Caco-2 (cell line): ENCODE measurements around the gene ZNF428. TPM values are rescaled to one million over a fixed set of nuclear protein-coding genes. Genes with fewer than 3 reads are reported as not detected.

Experiments used
- BruUV-seq: library from RNA; stranded (reverse); fragments of 400-500 nt; replicated peaks from 2 replicates; lab custom pipeline; 2021; lab: Mats Ljungman, UMichigan
- CTCF ChIA-PET: fragments of 300-600 bp; sonication (Branson Sonifier 250); formaldehyde crosslinking; loops from one replicate; lab custom pipeline; 2022; ENCODE audit warnings: antibody characterized with exemption; lab: Charles Lee
- POLR2A ChIA-PET: fragments of 300-600 bp; sonication (Branson Sonifier 250); formaldehyde crosslinking; loops from one replicate; lab custom pipeline; 2022; ENCODE audit warnings: antibody characterized with exemption; lab: Charles Lee
- DNase-seq, 2 experiments: peaks; one replicate each; pipeline versions ENCODE4 v3.0.0 to v3.0.0-alpha.2; 2020 to 2022
- H3K27me3 ChIP-seq: replicated peaks from 2 replicates; pipeline ENCODE4 v1.6.0; 2011; ENCODE audit warnings: low read length; ENCODE audit not compliant: control insufficient read depth, insufficient read depth
- H3K36me3 ChIP-seq: 2 replicates; pipeline ENCODE4 v1.5.1; 2011; ENCODE audit warnings: low read length; ENCODE audit not compliant: control insufficient read depth, insufficient read depth
- H3K4me1 ChIP-seq: fragments of 250-450 bp; sonication (Bioruptor Pico); 2 replicates; pipeline ENCODE4 v1.5.1; 2020; ENCODE audit warnings: mild to moderate bottlenecking
- H3K4me3 ChIP-seq: 2 replicates; pipeline ENCODE4 v1.5.1; 2011; ENCODE audit warnings: low read depth, mild to moderate bottlenecking, control low read depth, low read length
- H3K9me3 ChIP-seq: fragments of 250-450 bp; sonication (Bioruptor Pico); 2 replicates; pipeline ENCODE4 v1.5.1; 2020; ENCODE audit warnings: mild to moderate bottlenecking, moderate library complexity
- H3K27ac Mint-ChIP-seq: one replicate; pipeline ENCODE4 v1.8.0; 2022; ENCODE audit warnings: mixed read lengths; ENCODE audit not compliant: unreplicated experiment
- H3K27me3 Mint-ChIP-seq: one replicate; pipeline ENCODE4 v1.8.0; 2022; ENCODE audit warnings: mixed read lengths; ENCODE audit not compliant: insufficient read depth, unreplicated experiment
- H3K36me3 Mint-ChIP-seq: one replicate; pipeline ENCODE4 v1.8.0; 2022; ENCODE audit warnings: mild to moderate bottlenecking, mixed read lengths; ENCODE audit not compliant: insufficient read depth, unreplicated experiment
- H3K4me1 Mint-ChIP-seq: one replicate; pipeline ENCODE4 v1.8.0; 2022; ENCODE audit warnings: low read depth, mixed read lengths; ENCODE audit not compliant: unreplicated experiment
- H3K4me3 Mint-ChIP-seq: one replicate; pipeline ENCODE4 v1.8.0; 2022; ENCODE audit warnings: mild to moderate bottlenecking, moderate library complexity, mixed read lengths; ENCODE audit not compliant: unreplicated experiment
- H3K9me3 Mint-ChIP-seq: one replicate; pipeline ENCODE4 v1.8.0; 2022; ENCODE audit warnings: mixed read lengths; ENCODE audit not compliant: unreplicated experiment
- intact Hi-C: fragments of 100-400 bp; cut with micrococcal nuclease; formaldehyde crosslinking; loops from one replicate; pipeline ENCODE4 v1.10.0; 2022; ENCODE audit not compliant: unreplicated experiment
- total RNA-seq: library from RNA; stranded (reverse); gene quantifications from 2 replicates; pipeline ENCODE4 v1.2.3, GENCODE V29; 2022
- TF ChIP-seq, protein P1 (sequence below), 2 experiments: fragments of 200-600 bp in 1 of 2; IDR thresholded peaks; 1 replicate in 1 of 2; 2 replicates in 1 of 2; pipeline versions ENCODE4 v1.5.1 to v1.8.0; 2011 to 2022; ENCODE audit warnings: antibody characterized with exemption in 1 of 2, control low read depth in 1 of 2, inconsistent platforms in 1 of 2, low read depth in 1 of 2, low read length in 1 of 2, mild to moderate bottlenecking in 1 of 2, moderate library complexity in 1 of 2; ENCODE audit not compliant: insufficient read depth in 1 of 2, severe bottlenecking in 1 of 2, unreplicated experiment in 1 of 2

ZNF428 gene
- total RNA-seq, 1 experiment from 2014 or later: 38.9 TPM

DNA sequence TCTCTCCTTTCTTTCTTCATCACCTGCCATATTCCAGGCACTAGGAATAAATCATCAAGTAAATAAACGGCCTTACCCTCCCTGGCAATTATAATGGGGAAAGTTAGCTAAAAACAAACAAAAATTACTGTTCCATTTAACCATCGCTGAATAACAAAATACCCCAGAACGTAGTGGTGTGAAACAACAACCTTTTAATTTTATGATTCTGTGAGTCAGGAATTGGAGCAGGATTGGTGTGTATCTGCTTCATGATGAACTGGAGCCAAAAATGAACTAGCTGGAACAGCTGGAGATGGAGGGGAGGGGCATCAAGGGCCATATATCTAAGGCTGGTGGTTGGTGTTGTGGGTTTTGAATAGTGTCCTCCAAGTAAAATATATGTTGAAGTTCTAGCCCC, 23.9 kb upstream of the ZNF428 start:
- Histone ChIP-seq H3K4me1 (0 out of 2 replicates have a peak, but pooled peaks cover 6% of the 10 kb centered on the region), H3K9me3 (no peaks in the 10 kb centered on the region), H3K27me3 (no peaks in the 10 kb centered on the region), H3K36me3 (no peaks in the 10 kb centered on the region), H3K4me3 (no peak overlapping the region)
- DNase-seq: no peak
- intact Hi-C loops: no loop called here
- BruUV-seq: no TSS peak
- peaks cover 7% of the 10 kb centered on the region for H3K9me3 Mint-ChIP-seq
- peaks cover 18% of the 10 kb centered on the region for H3K27me3 Mint-ChIP-seq
- POLR2A ChIA-PET: no interaction called here
- H3K4me1 Mint-ChIP-seq: peaks cover 9% of the 10 kb centered on the region
- no peak overlapping the region for H3K4me3 Mint-ChIP-seq
- no peak overlapping the region for H3K27ac Mint-ChIP-seq
- TF ChIP-seq, protein P1, sequence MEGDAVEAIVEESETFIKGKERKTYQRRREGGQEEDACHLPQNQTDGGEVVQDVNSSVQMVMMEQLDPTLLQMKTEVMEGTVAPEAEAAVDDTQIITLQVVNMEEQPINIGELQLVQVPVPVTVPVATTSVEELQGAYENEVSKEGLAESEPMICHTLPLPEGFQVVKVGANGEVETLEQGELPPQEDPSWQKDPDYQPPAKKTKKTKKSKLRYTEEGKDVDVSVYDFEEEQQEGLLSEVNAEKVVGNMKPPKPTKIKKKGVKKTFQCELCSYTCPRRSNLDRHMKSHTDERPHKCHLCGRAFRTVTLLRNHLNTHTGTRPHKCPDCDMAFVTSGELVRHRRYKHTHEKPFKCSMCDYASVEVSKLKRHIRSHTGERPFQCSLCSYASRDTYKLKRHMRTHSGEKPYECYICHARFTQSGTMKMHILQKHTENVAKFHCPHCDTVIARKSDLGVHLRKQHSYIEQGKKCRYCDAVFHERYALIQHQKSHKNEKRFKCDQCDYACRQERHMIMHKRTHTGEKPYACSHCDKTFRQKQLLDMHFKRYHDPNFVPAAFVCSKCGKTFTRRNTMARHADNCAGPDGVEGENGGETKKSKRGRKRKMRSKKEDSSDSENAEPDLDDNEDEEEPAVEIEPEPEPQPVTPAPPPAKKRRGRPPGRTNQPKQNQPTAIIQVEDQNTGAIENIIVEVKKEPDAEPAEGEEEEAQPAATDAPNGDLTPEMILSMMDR (IDR thresholded peaks at IDR 0.05; ENCODE audit: insufficient read depth in 1 of 2, low read depth in 1 of 2, low read length in 1 of 2, severe bottlenecking in 1 of 2, unreplicated experiment in 1 of 2): no peak
- CTCF ChIA-PET: no interaction called here
- H3K36me3 Mint-ChIP-seq: peaks cover 6% of the 10 kb centered on the region

DNA sequence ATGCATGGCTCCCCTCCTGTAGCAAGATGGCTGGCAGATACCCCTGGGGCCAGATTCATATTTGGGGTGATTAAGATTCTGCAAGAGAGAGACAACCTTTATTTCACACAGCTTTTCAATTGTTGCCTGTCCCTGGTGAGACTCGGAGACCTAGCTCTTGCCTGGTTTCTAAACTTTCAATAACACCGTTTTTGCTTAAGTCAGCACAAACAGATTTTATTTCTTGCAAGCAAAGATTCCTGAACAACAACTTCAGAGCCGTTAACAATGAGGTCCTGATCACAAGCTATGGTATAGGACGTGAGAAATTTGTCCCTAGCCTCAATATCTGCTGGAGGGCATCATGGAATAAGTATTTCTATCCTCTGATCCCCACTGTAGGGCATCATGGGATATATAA, 23.1 kb upstream of the ZNF428 start:
- no peaks in the 10 kb centered on the region for H3K9me3 ChIP-seq
- H3K27me3 ChIP-seq: no peaks in the 10 kb centered on the region
- H3K27ac Mint-ChIP-seq: no peak overlapping the region
- peaks cover 18% of the 10 kb centered on the region for H3K27me3 Mint-ChIP-seq
- TF ChIP-seq, protein P1 (IDR thresholded peaks at IDR 0.05; ENCODE audit: insufficient read depth in 1 of 2, low read depth in 1 of 2, low read length in 1 of 2, severe bottlenecking in 1 of 2, unreplicated experiment in 1 of 2): no peak
- peaks cover 6% of the 10 kb centered on the region for H3K36me3 Mint-ChIP-seq
- no TSS peak for BruUV-seq
- no peak for DNase-seq
- intact Hi-C loops: no loop called here
- no peaks in the 10 kb centered on the region for H3K36me3 ChIP-seq
- POLR2A ChIA-PET: no interaction called here
- CTCF ChIA-PET: no interaction called here
- H3K9me3 Mint-ChIP-seq: peaks cover 7% of the 10 kb centered on the region
- no peak overlapping the region for H3K4me3 Mint-ChIP-seq
- H3K4me1 ChIP-seq: 0 out of 2 replicates have a peak, but pooled peaks cover 6% of the 10 kb centered on the region
- H3K4me3 ChIP-seq: no peak overlapping the region
- H3K4me1 Mint-ChIP-seq: peaks cover 9% of the 10 kb centered on the region

DNA sequence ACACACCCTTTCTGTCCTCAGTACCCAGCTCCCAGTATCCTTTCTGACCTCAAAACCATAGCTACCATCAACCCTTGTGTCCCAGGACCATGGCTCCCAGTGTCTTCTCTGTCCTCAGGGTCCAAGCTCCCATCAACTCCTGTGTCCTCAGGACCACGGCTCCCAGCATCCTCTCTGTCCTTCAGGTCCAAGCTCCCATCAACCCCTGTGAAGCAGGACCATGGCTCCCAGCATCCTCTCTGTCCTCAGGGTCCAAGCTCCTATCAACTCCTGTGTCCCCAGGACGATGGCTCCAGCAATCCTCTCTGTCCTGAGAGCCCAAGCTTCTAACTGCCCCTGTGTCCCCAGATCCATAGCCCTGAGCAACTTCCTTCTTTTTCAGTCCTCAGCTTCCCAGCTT, 21.9 kb upstream of the ZNF428 start:
- 0 out of 2 replicates have a peak, but pooled peaks cover 6% of the 10 kb centered on the region for H3K4me1 ChIP-seq
- no peak overlapping the region for H3K4me3 ChIP-seq
- Mint-ChIP-seq H3K4me3 (peak overlapping the region; percentile 63), H3K36me3 (peaks cover 6% of the 10 kb centered on the region), H3K27ac (no peak overlapping the region), H3K9me3 (peaks cover 7% of the 10 kb centered on the region), H3K4me1 (peaks cover 9% of the 10 kb centered on the region), H3K27me3 (peaks cover 18% of the 10 kb centered on the region)
- no peaks in the 10 kb centered on the region for H3K27me3 ChIP-seq
- POLR2A ChIA-PET: interaction anchor here (0.9 kb wide), 1 partner anchor 45 kb away, joined by 4 read pairs; the partner anchor contains the start of genes IRGQ and ZNF576
- no peaks in the 10 kb centered on the region for H3K36me3 ChIP-seq
- CTCF ChIA-PET: interaction anchor here (0.5 to 0.7 kb wide), 2 partner anchors 91 to 159 kb away, joined by 3 read pairs; no protein-coding TSS in a partner anchor
- peak in 1 of 2 experiments; percentile 46 for DNase-seq
- no peaks in the 10 kb centered on the region for H3K9me3 ChIP-seq
- BruUV-seq: no TSS peak
- intact Hi-C loops: no loop called here
- TF ChIP-seq, protein P1 (IDR thresholded peaks at IDR 0.05; ENCODE audit: insufficient read depth in 1 of 2, low read depth in 1 of 2, low read length in 1 of 2, severe bottlenecking in 1 of 2, unreplicated experiment in 1 of 2): no peak
